Stimulated activated effector memory CD8-positive, alpha-beta T cell treated with anti-CD3 and anti-CD28 coated beads, Interleukin-12 subunit alpha, Interleukin-12 subunit beta, amount 100 ng/mL, for 72 hours (primary cell): ENCODE measurements around the gene DRAM1.
"Not testable (repeated sequence)": the region's sequence is repeated elsewhere in the genome, so short reads cannot be mapped to it uniquely, and the experiment has no call there.

Source experiments
- ATAC-seq: fragments of 150-1000 bp; cut with Tn5 transposase; 2 replicates; pipeline ENCODE4 v1.10.0; 2021
- DNase-seq, 2 donors: peaks; one replicate each; pipeline ENCODE4 v3.0.0; 2021 to 2022; ENCODE audit warnings: low spot score in 2 of 2
- H3K27ac Mint-ChIP-seq: one replicate; pipeline ENCODE4 v1.8.0; 2022; ENCODE audit warnings: mild to moderate bottlenecking, mixed read lengths
- H3K36me3 Mint-ChIP-seq: one replicate; pipeline ENCODE4 v1.8.0; 2022; ENCODE audit warnings: mild to moderate bottlenecking, mixed read lengths
- H3K4me1 Mint-ChIP-seq: one replicate; pipeline ENCODE4 v1.8.0; 2022; ENCODE audit warnings: mixed read lengths
- H3K4me3 Mint-ChIP-seq: one replicate; pipeline ENCODE4 v1.8.0; 2022; ENCODE audit warnings: mild to moderate bottlenecking, mixed read lengths
- H3K9me3 Mint-ChIP-seq: one replicate; pipeline ENCODE4 v1.8.0; 2022; ENCODE audit warnings: mixed read lengths

The DRAM1 gene

GRCh38 chr12:101918805-101919204 lies 41.4 kb downstream of the DRAM1 start:
- not testable (repeated sequence) for H3K9me3 Mint-ChIP-seq, DNase-seq, H3K27ac Mint-ChIP-seq, ATAC-seq, H3K4me3 Mint-ChIP-seq, H3K36me3 Mint-ChIP-seq
- peaks cover 14% of the 10 kb centered on the region for H3K4me1 Mint-ChIP-seq

GRCh38 chr12:101919447-101919846 lies 42.1 kb downstream of the DRAM1 start:
- ATAC-seq = no peak
- no peaks in the 10 kb centered on the region for H3K9me3 Mint-ChIP-seq
- no peak for DNase-seq

GRCh38 chr12:101920906-101921305 lies 43.5 kb downstream of the DRAM1 start:
- Mint-ChIP-seq H3K36me3 (no peaks in the 10 kb centered on the region), H3K27ac (no peak overlapping the region), H3K9me3 (no peaks in the 10 kb centered on the region)

More at GRCh38 chr12:101919447-101919846, 42.1 kb downstream of the DRAM1 start:
- Mint-ChIP-seq H3K27ac (no peak overlapping the region), H3K4me1 (peaks cover 14% of the 10 kb centered on the region), H3K36me3 (no peaks in the 10 kb centered on the region), H3K4me3 (no peak overlapping the region)

GRCh38 chr12:101923045-101923718 lies 45.8 kb downstream of the DRAM1 start:
- H3K9me3 Mint-ChIP-seq = no peaks in the 10 kb centered on the region
- no peaks in the 10 kb centered on the region for H3K36me3 Mint-ChIP-seq
- ATAC-seq = no peak
- no peak for DNase-seq
- H3K4me1 Mint-ChIP-seq = peaks cover 5% of the 10 kb centered on the region
- no peak overlapping the region for H3K27ac Mint-ChIP-seq
- no peak overlapping the region for H3K4me3 Mint-ChIP-seq

More at GRCh38 chr12:101920906-101921305, 43.5 kb downstream of the DRAM1 start:
- Mint-ChIP-seq H3K4me3 (no peak overlapping the region), H3K4me1 (peaks cover 14% of the 10 kb centered on the region)
- ATAC-seq (no peak), DNase-seq (no peak)

GRCh38 chr12:101924618-101925017 lies 47.2 kb downstream of the DRAM1 start:
- H3K4me3 Mint-ChIP-seq = no peak overlapping the region
- DNase-seq (no peak), ATAC-seq (no peak)
- H3K4me1 Mint-ChIP-seq = peaks cover 18% of the 10 kb centered on the region
- no peak overlapping the region for H3K27ac Mint-ChIP-seq
- H3K36me3 Mint-ChIP-seq = no peaks in the 10 kb centered on the region
- no peaks in the 10 kb centered on the region for H3K9me3 Mint-ChIP-seq

- Mint-ChIP-seq H3K36me3 (no peaks in the 10 kb centered on the region), H3K4me3 (no peak overlapping the region), H3K4me1 (peaks cover 20% of the 10 kb centered on the region), H3K9me3 (no peaks in the 10 kb centered on the region), H3K27ac (no peak overlapping the region)
- DNase-seq (no peak), ATAC-seq (no peak)
Observed at GRCh38 chr12:101925361-101925760, 48.0 kb downstream of the DRAM1 start.

- H3K4me3 Mint-ChIP-seq = no peak overlapping the region
- no peaks in the 10 kb centered on the region for H3K9me3 Mint-ChIP-seq
- H3K27ac Mint-ChIP-seq = no peak overlapping the region
- H3K36me3 Mint-ChIP-seq = no peaks in the 10 kb centered on the region
- ATAC-seq = no peak
- H3K4me1 Mint-ChIP-seq = peaks cover 20% of the 10 kb centered on the region
- DNase-seq = no peak
Observed at GRCh38 chr12:101925935-101926334, 48.6 kb downstream of the DRAM1 start.

GRCh38 chr12:101927036-101927435 lies 49.7 kb downstream of the DRAM1 start:
- no peak overlapping the region for H3K27ac Mint-ChIP-seq
- H3K36me3 Mint-ChIP-seq = no peaks in the 10 kb centered on the region
- no peak overlapping the region for H3K4me3 Mint-ChIP-seq
- ATAC-seq (no peak), DNase-seq (no peak)
- H3K9me3 Mint-ChIP-seq = no peaks in the 10 kb centered on the region
- peaks cover 22% of the 10 kb centered on the region for H3K4me1 Mint-ChIP-seq

- H3K4me3 Mint-ChIP-seq = peak overlapping the region; percentile 7
Observed at GRCh38 chr12:101927999-101928398, 50.6 kb downstream of the DRAM1 start.

GRCh38 chr12:101928556-101928955 lies 51.2 kb downstream of the DRAM1 start:
- Mint-ChIP-seq H3K4me1 (peaks cover 26% of the 10 kb centered on the region), H3K36me3 (no peaks in the 10 kb centered on the region), H3K27ac (no peak overlapping the region), H3K4me3 (peak overlapping the region; percentile 7), H3K9me3 (no peaks in the 10 kb centered on the region)
- no peak for DNase-seq
- ATAC-seq = peak; percentile 65

More at GRCh38 chr12:101927999-101928398, 50.6 kb downstream of the DRAM1 start:
- no peaks in the 10 kb centered on the region for H3K9me3 Mint-ChIP-seq
- no peak overlapping the region for H3K27ac Mint-ChIP-seq
- DNase-seq (no peak), ATAC-seq (peak; percentile 40)
- H3K36me3 Mint-ChIP-seq = no peaks in the 10 kb centered on the region
- peaks cover 26% of the 10 kb centered on the region for H3K4me1 Mint-ChIP-seq

- DNase-seq (no peak), ATAC-seq (no peak)
- Mint-ChIP-seq H3K4me1 (peaks cover 32% of the 10 kb centered on the region), H3K36me3 (no peaks in the 10 kb centered on the region), H3K9me3 (no peaks in the 10 kb centered on the region), H3K27ac (no peak overlapping the region), H3K4me3 (no peak overlapping the region)
Observed at GRCh38 chr12:101929365-101930041, 52.1 kb downstream of the DRAM1 start.

- ATAC-seq = no peak
- Mint-ChIP-seq H3K4me1 (peaks cover 44% of the 10 kb centered on the region), H3K27ac (no peak overlapping the region)
Observed at GRCh38 chr12:101931498-101932326, 54.3 kb downstream of the DRAM1 start.

GRCh38 chr12:101933866-101934514 lies 56.6 kb downstream of the DRAM1 start:
- peaks cover 37% of the 10 kb centered on the region for H3K4me1 Mint-ChIP-seq
- no peak overlapping the region for H3K4me3 Mint-ChIP-seq
- ATAC-seq (no peak), DNase-seq (no peak)
- no peak overlapping the region for H3K27ac Mint-ChIP-seq
- no peaks in the 10 kb centered on the region for H3K9me3 Mint-ChIP-seq
- no peaks in the 10 kb centered on the region for H3K36me3 Mint-ChIP-seq

More at GRCh38 chr12:101931498-101932326, 54.3 kb downstream of the DRAM1 start:
- no peak overlapping the region for H3K4me3 Mint-ChIP-seq
- no peaks in the 10 kb centered on the region for H3K9me3 Mint-ChIP-seq
- H3K36me3 Mint-ChIP-seq = no peaks in the 10 kb centered on the region
- DNase-seq = no peak

- Mint-ChIP-seq H3K4me1 (peaks cover 28% of the 10 kb centered on the region), H3K9me3 (no peaks in the 10 kb centered on the region), H3K36me3 (no peaks in the 10 kb centered on the region), H3K27ac (peak overlapping the region; percentile 62), H3K4me3 (peak overlapping the region; percentile 15)
- DNase-seq = peak; percentile 12 to 74
- ATAC-seq = peak; percentile 98
Observed at GRCh38 chr12:101935890-101936746, 58.7 kb downstream of the DRAM1 start.
